Lower leg skin (tissue), 4 donors: Measurements from ENCODE around the gene ADCYAP1R1. TPM values are rescaled to one million over a fixed set of nuclear protein-coding genes. Genes with fewer than 3 reads are reported as not detected.
"Not testable (repeated sequence)": the region's sequence is repeated elsewhere in the genome, so short reads cannot be mapped to it uniquely, and the experiment has no call there.

ENCODE experiments used
- DNase-seq, 2 donors: peaks; one replicate each; pipeline ENCODE4 v3.0.0-alpha.2; 2019; ENCODE audit warnings: low spot score in 2 of 2
- H3K4me3 ChIP-seq: fragments of 200-600 bp; sonication (generic); 2 replicates; pipeline ENCODE4 v1.5.1; 2017; ENCODE audit warnings: mild to moderate bottlenecking, low read depth; ENCODE audit not compliant: poor library complexity, severe bottlenecking
- CTCF ChIP-seq, 3 donors: fragments of 450-650 bp; IDR thresholded peaks; one replicate each; pipeline ENCODE4 v1.5.1; 2016; ENCODE audit warnings: antibody characterized with exemption in 3 of 3, mild to moderate bottlenecking in 3 of 3, moderate library complexity in 2 of 3
- POLR2A ChIP-seq, 2 donors: fragments of 450-650 bp; IDR thresholded peaks; one replicate each; pipeline ENCODE4 v1.6.1; 2016 to 2017; ENCODE audit warnings: antibody characterized with exemption in 2 of 2, mild to moderate bottlenecking in 1 of 2, moderate library complexity in 1 of 2
- WGBS, 2 donors: methylation state at CpG; one replicate each; pipeline ENCODE4 v1.1.5; 2018; 5-methylcytosine and 5-hydroxymethylcytosine counted together
- intact Hi-C: fragments of 100-400 bp; cut with DNase I; formaldehyde crosslinking; loops from one replicate; pipeline ENCODE4 v1.15.0; 2023; ENCODE audit warnings: low total_unique reads
- total RNA-seq, 4 donors: library from RNA; depleted of rRNA; stranded (reverse); fragments of >200 nt; gene quantifications; one replicate each; pipeline ENCODE4 v1.1.0, GENCODE V29; 2016

ADCYAP1R1 gene
- total RNA-seq, 4 donors from 2014 or later, result 0.52 to 1.2 TPM; not detected in 2

- TF ChIP-seq POLR2A (IDR thresholded peaks at IDR 0.05) (no peak), CTCF (IDR thresholded peaks at IDR 0.05) (no peak)
- intact Hi-C loops, result no loop called here
- DNase-seq, result no peak
- no peak overlapping the region for H3K4me3 ChIP-seq
These were observed 93.2 kb downstream of the ADCYAP1R1 start for GRCh38 chr7:31145339-31145738.

- DNase-seq, result no peak
- intact Hi-C loops, result no loop called here
- TF ChIP-seq CTCF (IDR thresholded peaks at IDR 0.05) (no peak), POLR2A (IDR thresholded peaks at IDR 0.05) (no peak)
- H3K4me3 ChIP-seq, result no peak overlapping the region
- 33 to 56% methylated on average over 1 of the region's 1 CpG for WGBS, 2 donors
These were observed 93.9 kb downstream of the ADCYAP1R1 start for GRCh38 chr7:31146030-31146429.

- H3K4me3 ChIP-seq, result no peak overlapping the region
- 88 to 93% methylated on average over 4 of the region's 4 CpGs for WGBS, 2 donors
- intact Hi-C loops, result no loop called here
- TF ChIP-seq CTCF (IDR thresholded peaks at IDR 0.05), result no peak
- no peak for TF ChIP-seq POLR2A (IDR thresholded peaks at IDR 0.05)
- DNase-seq, result no peak
These were observed 94.4 kb downstream of the ADCYAP1R1 start for GRCh38 chr7:31146538-31146937.

- intact Hi-C loops, result no loop called here
- DNase-seq, result no peak
- no peak for TF ChIP-seq POLR2A (IDR thresholded peaks at IDR 0.05)
- no peak for TF ChIP-seq CTCF (IDR thresholded peaks at IDR 0.05)
- WGBS, 2 donors, result 77 to 82% methylated on average over 2 of the region's 2 CpGs
- H3K4me3 ChIP-seq, result no peak overlapping the region
These were observed 99.7 kb downstream of the ADCYAP1R1 start for GRCh38 chr7:31151849-31152248.

GRCh38 chr7:31153318-31153717, 101.2 kb downstream of the ADCYAP1R1 start:
- WGBS, 2 donors, result 92 to 96% methylated on average over 13 to 15 of the region's 20 CpGs
- H3K4me3 ChIP-seq, intact Hi-C loops, DNase-seq: not testable (repeated sequence)

- H3K4me3 ChIP-seq, result no peak overlapping the region
- no peak for TF ChIP-seq POLR2A (IDR thresholded peaks at IDR 0.05)
- no peak for TF ChIP-seq CTCF (IDR thresholded peaks at IDR 0.05)
- 65 to 68% methylated on average over 5 of the region's 5 CpGs for WGBS, 2 donors
- DNase-seq, result no peak
- intact Hi-C loops, result no loop called here
These were observed 108.8 kb downstream of the ADCYAP1R1 start for GRCh38 chr7:31160941-31161340.

Other genes starting within 250 kb of the ADCYAP1R1 start
- gene AQP1, start 140.5 kb upstream of the ADCYAP1R1 start, total RNA-seq, result 100 to 1,000 TPM in 2 of 4 donors, 10 to 100 TPM in 2; 50.7 to 247 (median 103) TPM
- gene GHRHR, start 88.4 kb upstream of the ADCYAP1R1 start, total RNA-seq, result not detected